NCI-H146 treated with DMSO at 0.1 percent for 48 hours (cell line): ENCODE measurements around the gene CINP.

Experiments
- DNase-seq: peaks from one replicate; lab custom pipeline; 2025; ENCODE audit not compliant: unreplicated experiment; lab: John Stamatoyannopoulos, UW

Gene CINP

DNA sequence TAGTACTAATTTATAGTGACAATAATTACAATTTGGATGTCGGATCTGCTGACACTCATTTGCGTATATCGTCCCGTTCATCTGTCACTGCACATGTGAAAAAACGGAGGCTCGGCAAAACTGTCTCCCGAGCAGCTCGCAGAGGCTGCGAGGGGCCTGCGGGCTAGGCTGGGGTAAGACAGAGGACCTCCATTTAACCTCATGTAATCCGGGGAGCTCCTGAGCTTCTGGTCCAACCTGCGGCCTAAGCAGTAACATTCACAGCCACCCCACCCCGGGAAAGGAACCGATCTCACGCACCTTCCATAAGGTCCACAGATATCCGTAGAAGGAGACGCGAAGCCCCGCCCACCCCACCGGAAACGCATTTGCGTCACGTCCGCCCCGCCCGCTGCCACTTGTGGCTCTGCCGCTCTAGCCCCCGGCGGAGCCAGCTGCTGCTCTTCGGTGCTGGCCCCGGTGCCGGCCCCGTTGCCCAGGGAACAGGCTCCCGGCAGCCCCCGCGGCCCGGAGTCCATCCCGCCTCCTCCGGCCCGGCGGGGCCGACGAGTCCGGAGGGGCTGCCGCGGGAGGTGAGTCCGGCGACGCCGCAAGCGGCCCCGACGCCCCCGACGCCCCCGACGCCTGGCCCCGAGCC is at the start of gene CINP, which contains the start of gene TECPR2:
TSS of gene CINP (minus strand) at position 346 of the 637 bp plus-strand sequence. CDS start at position 307, 39 bp downstream.
TSS of gene TECPR2 (plus strand) at position 397 of the 637 bp plus-strand sequence. CDS start 13,781 bp downstream, outside the sequence.
- DNase-seq: peak; percentile 72

DNA sequence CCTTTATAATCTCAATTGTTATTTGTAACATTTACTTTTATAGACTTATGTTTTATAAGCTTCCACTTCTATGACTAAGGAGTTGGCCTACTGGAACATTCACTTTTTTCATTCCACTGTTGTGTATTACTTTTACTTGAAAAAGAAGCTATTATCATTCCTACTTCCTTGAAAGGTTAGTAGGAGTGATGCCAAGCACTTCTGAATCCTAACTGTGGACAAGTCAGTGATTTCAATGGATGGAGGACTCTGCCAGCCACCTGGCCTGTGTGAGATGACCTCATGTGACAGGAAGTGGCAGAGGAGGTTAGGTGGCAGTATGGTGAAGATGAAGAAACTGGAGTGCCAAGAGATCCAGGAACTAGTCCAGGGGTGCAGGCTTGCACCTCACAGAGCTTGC is 46.0 kb upstream of the CINP start:
- DNase-seq: no peak

DNA sequence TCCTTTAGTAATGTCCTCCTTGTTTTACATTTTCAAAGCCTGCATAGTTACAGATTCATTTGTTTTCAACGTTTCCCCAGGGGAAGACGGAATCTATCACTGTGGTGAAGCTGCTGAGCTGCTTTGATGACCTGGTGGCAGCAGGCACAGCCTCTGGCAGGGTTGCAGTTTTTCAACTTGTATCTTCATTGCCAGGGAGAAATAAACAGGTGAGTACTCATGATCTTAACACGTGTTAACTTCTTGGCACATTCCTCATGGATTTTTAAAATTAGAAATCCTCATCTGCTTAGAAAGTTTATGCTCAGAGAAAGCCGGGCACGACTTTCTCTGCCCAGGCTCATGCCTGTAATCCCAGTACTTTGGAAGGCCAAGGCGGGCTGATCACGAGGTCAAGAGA is 44.6 kb upstream of the CINP start:
- DNase-seq: no peak

DNA sequence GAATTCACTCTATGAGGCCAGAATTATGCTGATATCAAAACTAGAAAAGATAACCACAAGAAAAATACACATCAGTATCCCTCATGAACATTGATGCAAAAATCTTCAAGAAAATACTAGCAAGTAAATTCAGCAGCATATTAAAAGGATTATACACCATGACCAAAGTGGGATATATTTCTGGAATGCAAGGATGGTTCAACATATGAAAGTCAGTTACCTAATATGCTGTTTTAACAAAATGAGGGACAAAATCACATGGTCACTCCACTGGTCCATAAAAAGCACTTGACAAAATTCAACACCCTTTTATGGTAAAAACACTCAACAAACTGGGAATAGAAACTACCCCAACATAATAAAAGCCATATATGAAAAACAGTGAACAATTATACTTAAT is 40.3 kb upstream of the CINP start:
- DNase-seq: no peak

DNA sequence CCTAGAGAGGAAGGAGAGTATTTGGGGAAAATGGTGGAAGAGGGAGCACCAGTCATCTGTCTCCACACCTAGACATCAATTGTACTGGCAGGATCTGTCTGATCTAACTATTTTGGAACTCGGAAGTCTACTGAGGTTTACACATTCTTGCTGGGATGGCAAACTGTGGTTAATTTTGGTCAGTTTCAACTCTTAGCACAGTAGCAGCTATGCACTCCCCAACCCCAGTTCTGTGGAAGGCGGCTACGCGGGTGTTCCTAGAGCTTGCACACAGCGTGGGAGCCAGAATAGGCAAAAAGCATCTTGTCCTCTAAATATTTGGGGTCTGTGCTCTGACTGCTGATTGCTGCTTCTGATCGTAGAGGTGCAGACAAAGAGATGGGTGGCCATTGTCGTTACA is 33.8 kb upstream of the CINP start:
- no peak for DNase-seq

DNA sequence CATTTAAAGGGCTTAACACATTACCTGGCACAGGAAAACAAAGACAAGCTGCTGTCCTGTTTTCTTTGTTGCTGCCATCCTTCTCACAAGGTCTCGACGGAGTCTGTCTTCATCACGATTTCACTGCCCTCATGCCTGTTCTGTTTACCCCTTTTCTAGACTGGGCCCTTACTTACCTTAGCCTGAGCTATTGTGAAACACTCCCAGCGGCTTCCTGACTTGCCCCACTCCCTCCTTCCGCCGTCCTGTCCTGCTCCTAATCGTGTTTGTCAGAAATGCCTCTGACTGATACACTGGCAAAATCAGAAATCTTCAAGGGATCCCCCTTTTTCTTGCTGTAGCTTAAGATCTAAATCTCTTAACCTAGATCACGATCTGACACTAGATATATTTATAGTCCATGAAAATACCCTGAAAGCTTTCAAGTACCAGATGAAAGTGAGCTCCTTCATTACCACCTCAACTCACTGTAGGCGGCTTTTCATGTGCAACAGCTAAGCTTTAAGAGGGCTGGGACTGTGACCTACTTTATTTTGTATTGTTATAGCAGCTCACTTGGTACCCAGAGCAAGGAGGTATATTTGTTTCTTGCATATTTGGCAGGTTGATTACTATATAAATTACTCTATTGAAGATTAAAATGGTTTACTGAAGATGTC is 32.2 kb upstream of the CINP start:
- DNase-seq: no peak

DNA sequence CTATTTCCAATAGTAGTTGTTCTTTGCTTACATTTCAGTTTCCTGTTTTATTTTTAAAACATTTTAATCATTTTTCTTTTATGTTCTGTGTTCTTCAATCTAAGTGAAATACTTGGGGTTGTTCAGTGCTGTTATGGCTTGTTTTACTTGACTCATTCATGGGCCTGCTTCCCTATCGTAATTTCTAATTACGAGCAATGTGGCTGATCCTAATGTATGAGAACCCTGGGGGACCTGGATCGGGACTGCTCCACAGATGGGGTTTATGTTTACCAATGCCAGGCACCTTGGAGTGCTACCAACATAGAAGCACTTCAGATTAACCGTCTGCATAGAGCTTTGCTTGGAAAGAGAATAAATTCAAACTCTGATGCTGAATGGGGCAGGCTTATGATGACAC is 29.8 kb upstream of the CINP start:
- no peak for DNase-seq

DNA sequence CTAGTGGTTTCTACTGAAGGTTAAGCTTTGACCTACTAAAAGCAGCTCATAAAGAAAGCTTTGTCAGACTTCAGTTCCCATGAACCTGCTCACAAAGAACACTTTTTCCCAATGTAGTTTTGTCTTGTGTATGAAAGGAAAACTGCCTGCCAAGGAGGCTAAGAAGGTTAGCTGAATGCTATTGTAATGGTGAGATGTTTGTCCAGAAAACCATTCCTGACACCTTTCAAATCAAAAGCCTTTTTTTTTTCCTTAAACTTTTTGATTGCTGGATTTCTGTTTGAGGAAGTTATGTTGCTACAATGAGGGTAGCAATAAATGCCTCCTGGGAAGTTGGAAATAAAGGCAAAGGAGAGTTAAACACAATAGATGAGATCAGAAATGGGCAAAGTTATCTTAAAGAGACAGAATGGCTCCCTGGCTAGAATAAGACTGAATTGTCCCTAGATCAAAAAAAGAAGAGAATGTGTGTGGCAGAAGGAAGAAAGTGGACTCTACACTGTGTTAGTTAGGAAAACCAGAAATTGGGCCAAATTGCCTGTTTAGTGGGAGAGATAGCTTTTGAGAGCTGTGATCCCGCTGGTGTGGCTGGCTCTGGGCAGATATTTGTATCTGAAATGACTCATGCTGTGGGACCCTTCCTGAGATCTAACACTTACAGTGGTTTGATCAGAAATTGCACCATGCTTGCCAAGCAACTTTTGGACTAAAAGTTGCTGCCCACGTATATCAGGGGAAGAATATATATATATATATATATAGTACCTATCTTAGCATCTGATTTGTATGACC is 27.6 kb upstream of the CINP start:
- no peak for DNase-seq

DNA sequence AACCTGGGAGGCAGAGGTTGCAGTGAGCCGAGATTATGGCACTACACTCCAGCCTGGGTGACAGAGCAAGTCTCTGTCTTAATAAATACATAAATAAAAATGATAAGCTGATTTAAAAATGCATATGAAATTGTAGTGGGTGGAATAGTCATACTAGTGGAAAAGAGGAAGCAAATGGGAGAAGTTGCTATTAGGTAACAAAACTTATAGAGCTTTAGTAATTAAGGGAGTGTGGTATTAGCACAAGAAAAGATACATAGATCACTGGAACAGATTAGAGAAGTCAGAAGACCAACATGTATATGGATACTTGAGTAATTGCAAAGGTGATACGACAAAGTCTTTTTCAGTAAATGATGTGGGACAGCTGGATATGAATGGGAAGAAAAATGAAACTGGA is 26.6 kb upstream of the CINP start:
- no peak for DNase-seq

DNA sequence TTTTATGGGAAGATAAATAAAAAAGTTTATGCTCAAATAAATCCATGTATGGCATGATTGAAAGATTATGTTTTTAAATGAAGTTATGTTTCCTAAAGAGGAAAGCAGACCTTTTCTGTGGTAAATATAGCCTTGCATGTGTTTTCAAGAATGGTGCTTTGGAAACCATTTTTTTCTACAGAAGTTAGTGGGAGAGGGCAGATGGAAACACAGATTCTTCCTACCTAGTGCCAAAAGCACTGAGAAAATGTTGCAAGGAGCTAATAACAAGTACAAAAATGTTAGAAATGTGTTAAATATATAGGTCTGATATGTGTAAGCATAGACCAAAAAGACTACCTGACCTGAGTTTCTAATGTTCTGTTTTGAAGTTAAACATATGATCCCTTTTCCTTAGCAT is 24.4 kb upstream of the CINP start:
- no peak for DNase-seq

DNA sequence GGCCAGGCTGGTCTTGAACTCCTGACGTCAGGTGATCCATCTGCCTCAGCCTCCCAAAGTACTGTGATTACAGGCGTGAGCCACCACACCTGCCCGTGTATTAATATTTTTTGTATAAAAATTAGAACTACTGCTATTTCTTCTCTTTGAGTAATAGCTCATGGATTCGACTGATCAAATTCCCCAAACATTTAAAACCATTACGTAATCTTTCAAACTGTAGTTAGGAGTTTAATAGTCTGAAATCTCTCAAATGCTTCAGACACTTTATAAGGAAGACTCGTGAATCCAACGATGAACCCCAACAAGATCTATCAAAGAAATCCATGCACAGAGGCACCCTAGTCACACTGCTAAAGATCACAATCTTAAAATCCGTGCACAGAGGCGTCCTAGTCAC is 16.1 kb upstream of the CINP start:
- no peak for DNase-seq

DNA sequence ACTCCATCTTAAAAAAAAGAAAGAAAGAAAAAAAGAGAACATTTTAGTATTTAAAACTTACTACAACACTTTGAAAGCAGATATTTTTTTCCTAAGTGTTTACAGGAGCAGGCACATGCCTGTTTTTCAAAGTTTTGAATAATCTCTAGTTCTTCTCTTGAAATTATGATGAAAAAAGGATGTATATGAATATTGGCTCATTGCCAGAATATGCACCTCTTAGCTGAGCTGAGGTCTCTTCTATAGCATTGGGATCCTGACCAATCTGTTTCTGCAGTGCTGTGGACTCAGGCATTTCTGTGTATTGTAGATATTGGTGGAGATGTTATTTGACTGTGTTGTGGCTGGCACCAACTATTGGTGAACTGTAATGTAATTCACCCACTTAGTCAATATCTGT is 15.0 kb upstream of the CINP start:
- no peak for DNase-seq

DNA sequence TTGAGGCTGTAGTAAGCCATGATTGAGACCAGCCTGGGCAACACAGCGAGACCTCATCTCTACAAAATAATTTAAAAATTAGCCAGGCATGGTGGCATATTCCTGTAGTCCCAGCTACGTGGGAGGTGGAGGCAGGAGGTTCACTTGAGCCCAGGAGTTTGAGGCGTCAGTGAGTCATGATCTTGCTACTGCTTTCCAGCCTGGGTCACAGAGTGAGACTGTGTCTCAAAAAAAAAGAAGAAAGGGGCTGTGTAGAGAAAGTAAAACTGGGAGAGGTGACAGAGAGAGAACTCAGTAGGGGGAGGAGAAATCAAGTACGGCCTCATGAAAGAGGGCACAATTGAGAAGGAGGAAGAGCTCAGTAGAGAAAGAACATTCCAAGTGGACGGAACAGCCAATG is 12.4 kb upstream of the CINP start:
- DNase-seq: no peak

DNA sequence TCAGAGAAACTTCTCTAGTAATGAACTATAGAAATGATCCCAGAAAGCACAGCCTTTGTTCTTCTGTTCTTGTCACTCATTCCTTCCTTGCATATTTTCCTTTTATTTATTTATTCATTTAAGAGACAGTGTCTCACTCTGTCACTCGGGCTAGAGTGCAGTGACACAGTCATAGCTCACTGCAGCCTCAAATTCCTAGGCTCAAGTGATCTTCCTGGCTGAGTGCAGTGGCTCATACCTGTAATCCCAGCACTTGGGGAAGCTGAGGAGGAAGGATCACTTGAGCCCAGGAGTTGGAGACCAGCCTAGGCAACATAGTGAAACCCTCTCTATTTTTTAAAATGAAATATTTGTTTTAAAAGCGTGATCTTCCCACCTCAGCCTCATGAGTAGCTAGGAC is 11.6 kb upstream of the CINP start:
- no peak for DNase-seq

DNA sequence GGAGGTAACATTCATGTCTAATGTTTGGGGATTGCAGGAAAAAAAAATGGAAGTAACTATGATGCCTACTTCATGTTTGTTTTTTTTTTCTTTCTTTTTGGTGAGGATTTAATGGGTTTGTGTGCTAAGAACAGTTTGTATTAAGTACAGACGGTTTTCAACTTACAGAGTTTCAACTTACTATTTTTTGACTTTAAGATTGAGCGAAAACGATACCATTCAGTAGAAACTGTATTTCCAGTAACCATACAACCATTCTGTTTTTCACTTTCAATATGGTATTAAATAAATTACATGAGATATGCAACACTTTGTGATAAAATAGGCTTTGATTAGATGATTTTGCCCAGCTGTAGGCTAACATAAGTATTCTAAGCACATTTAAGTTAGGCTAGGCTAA is 10.4 kb upstream of the CINP start:
- no peak for DNase-seq

DNA sequence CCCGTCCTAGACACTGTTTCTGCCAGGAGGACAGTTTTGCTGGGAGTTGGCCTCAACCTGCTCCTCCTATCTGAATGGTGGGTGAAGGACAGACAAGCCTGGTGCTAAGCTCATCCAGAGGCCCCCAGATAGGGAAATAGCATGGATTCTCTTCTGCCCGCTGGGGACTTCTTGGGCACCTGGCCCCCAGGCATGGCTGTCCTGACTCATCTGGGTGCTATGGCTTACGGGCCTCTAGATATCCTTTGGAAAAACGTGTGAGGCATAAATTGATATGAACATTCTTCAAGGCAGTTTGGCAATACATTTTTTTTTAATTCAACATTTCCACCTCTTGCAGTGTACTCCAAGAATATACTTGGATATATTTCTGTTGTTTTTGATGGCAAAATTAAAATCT is 8.7 kb upstream of the CINP start:
- DNase-seq: no peak

DNA sequence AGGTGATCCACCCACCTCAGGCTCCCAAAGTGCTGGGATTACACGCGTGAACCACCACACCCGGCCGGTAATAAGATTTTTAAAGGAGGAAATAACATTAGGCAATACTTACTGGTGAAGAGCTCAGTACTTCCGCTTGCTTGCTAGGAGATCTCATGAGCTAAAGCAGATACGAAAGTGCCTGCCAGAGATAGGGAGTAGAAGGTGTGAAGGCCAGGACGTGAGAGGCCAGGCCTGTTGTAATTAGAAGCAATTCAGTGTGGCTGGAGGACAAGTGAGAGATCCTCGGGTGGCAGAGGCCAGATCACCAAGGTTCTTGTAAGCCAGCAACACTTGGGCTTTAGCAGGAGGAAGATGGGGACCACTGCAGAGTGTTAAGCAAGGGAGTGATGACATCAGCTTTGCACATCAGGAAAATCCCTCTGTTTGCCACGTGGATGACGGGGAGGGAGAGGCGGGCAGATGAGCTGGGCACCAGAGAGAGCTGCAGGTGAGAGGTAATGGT is 7.7 kb upstream of the CINP start:
- no peak for DNase-seq

DNA sequence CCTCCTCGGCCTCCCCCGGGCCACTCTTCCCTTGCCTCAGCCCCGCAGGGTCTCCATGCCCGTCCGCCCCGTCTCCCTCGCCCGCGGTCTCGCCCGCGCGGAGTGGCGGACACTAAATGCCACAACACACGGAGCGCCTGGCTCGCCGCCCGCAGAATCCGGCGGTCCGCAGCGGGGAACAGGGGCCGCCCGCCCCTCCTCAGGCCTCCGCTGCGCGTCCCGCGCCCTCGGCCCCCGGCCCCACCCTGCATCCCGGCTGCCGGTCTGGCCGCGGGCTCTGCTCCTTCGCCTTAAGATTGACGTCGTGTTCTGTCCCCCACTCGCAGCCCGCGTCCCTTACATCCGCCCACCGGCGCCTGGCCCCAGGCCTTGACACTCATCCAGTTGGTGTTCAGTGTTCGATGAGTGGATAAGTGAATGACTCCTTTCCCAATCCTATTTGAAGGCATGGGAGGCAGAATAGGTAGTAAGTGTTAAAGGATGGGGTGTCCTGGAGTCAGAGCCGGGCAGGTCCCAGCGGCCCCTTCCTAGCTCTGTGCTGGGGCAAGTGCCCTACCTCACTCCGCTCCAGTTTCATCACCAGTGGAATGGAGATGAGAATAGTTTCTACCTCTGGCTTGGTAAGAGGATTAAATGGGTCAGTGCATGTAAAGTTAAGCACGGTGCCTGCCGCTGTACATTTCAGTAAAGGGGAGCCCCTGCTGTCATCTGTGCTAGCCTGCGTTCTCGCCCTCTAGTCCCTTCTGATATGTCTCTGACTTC is 673 bp upstream of the CINP start:
- no peak for DNase-seq

DNA sequence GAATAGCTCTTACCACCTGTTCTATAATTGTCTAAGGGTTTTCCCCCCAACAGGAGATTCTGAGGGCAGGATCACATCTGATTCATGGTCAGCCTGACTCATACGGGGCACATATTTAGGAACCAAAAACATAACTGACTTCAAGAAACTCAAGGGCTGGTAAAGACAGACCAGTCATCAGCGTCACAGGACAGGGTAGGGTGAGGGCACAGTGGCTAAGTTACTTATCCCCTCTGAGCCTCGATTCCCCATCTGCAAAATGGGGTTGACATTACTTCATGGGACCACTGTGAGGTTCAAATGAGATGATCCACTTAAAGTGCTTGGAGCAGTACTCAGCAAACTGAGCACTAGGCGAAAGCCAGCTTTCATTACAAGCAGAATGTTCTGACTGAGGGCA is 606 bp downstream of the CINP start:
- no peak for DNase-seq

DNA sequence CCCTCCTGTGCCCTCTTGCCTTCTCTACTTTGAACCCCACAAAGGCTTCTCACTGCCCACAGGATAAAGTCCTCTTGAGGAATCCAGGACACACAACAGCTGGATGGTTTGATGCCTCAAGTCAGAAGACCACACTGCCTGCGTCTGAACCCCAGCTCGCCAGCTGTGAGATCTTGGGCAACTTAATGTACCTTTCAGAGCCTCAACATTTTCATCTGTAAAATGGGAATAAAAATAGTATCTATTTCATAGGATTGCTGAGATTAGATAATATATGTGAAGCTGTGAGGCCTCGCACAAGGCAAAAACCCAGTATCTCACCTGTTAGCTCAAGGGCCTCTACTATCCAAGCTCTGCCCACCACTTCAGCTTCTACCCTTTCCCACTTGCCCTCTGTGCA is 2.3 kb downstream of the CINP start:
- no peak for DNase-seq

DNA sequence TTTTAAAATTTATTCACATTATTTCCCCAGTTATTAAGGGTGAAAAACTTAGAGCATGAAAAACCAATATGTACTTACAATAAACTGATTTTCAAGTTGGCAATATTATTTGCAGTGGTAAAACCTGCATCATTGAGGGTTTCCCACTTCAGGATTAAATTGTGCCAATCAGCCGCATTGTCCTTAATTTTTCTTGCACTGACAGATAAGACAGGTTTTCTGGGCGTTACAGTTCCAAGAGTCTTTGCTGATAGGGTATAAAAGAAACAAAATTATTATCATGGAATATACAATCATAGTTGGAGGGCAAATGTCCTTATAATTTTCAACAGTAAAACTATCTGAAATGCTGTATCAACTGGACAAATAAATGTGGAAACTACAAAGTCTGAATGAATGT is 3.3 kb downstream of the CINP start:
- no peak for DNase-seq
